ENCODE data around the gene PARP16. TPM values are rescaled to one million over a fixed set of nuclear protein-coding genes. Genes with fewer than 3 reads are reported as not detected.
"Not testable (repeated sequence)": the region's sequence is repeated elsewhere in the genome, so short reads cannot be mapped to it uniquely, and the experiment has no call there.

The PARP16 gene
- total RNA-seq, 1 experiment from 2014 or later: 5.6 TPM

DNA sequence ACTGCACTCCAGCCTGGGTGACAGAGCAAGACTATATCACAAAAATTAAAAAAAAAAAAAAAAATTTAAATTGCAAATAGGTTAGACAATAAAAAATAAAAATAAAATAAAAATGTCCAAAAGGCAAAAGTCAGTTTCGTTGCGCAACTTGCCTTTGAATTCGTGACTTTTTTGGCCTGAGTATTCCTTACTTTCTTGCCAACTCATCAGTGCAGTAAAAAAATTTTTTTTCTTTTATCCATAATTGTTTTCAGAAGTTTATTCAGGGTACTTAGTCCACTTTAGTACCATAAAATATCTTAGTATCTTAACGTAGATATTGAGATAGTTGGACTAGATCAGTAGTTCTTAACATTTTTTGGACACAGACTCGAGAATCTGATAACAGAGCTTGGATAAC lies 53.0 kb downstream of the PARP16 start:
- no peak for DNase-seq (ENCODE audit: low spot score)

DNA sequence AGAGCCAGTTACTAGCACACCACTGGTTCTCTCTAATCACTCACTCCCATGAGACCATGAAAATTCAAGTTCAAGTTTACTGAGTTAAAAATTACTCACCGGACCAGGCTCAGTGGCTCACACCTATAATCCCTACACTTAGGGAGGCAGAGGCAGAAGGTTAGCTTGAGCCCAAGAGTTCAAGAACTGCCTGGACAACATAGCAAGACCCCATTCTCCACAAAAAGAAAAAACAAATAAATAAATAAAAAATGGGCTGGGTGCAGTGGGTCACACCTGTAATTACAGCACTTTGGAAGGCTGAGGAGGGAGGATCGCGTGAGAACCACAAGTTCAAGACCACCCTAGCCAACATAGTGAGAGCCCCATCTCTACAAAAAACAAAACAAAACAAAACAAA lies 54.2 kb downstream of the PARP16 start:
- DNase-seq (ENCODE audit: low spot score): no peak

DNA sequence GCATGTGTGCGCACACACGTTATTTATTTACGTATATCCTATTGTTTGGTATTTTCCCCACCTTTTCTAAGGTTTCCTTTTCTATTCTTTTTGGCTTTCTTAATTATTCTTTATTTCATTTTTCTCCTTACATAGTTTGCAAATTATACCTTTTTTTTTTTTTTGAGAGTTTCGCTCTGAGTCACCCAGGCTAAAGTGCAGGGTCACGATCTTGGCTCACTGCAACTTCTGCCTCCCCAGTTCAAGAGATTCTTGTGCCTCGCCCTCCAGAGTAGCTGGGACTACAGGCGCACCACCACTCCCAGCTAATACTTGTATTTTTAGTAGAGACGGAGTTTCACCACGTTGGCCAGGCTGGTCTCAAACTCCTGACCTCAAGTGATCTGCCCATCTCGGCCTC lies 55.4 kb downstream of the PARP16 start:
- DNase-seq (ENCODE audit: low spot score): no peak

DNA sequence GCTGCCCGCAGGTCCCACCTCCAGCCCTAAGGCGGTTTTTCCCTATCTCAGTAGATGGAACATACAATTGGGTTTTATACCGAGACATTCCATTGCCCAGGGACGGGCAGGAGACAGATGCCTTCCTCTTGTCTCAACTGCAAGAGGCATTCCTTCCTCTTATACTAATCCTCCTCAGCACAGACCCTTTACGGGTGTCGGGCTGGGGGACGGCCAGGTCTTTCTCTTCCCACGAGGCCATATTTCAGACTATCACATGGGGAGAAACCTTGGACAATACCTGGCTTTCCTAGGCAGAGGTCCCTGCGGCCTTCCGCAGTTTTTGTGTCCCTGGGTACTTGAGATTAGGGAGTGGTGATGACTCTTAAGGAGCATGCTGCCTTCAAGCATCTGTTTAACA lies 59.8 kb downstream of the PARP16 start:
- not testable (repeated sequence) for DNase-seq (ENCODE audit: low spot score)

DNA sequence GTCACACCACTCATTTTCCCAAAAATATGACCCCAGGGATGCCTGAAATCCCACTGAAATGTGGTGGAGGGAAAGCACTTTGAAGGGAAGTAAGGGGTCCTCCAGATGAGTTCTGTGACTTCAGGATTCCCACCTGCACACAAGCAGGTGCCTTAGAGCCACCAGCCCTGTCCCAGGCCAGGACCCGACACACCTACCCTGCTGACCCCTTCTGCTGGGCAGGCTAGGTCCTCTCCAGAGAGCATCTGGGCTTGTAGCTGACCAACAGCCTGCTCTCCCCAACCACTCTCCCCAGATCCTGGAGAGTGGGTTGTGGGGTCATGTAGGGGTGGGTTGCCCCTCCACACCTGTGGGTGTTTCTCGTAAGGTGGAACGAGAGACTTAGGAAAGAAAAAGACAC lies 60.5 kb downstream of the PARP16 start:
- DNase-seq (ENCODE audit: low spot score): no peak

DNA sequence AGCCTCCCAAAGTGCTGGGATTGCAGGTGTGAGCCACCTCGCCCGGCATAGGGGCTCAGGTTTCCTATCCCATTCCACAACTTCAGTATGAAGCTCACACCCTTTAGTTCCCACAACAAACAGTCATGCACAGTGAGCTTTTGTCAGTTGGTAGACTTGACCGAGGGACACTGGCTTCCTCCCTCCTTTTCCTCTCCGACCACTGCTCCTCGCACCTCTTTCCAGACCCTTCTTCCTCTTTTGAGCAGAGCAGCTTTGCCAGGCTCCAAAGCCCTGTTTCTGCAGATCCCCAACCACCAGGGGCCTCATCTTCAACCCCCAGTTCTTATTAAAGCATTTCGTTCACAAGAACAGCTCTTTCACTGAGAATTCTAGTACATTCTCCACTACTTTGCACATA lies 62.7 kb downstream of the PARP16 start:
- DNase-seq (ENCODE audit: low spot score): no peak

DNA sequence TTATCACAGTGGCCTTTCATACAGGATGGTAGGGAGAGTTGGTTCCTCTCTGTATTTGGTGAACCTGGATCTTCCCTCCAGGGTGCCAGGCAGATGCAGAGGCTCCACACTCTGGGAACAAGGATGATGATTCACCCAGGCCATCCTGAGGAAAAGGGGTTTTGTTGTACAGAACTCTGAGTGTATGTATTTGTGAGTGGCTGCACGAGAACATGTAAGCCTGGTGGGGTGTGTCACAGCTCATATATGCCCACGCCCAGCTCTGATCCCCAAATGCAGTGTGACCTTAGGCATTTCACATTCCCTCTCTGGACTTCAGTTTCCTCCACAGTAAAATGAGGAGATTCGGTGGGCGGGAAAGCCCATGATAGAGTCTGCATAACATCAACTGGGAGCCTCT lies 63.8 kb downstream of the PARP16 start:
- DNase-seq (ENCODE audit: low spot score): no peak

DNA sequence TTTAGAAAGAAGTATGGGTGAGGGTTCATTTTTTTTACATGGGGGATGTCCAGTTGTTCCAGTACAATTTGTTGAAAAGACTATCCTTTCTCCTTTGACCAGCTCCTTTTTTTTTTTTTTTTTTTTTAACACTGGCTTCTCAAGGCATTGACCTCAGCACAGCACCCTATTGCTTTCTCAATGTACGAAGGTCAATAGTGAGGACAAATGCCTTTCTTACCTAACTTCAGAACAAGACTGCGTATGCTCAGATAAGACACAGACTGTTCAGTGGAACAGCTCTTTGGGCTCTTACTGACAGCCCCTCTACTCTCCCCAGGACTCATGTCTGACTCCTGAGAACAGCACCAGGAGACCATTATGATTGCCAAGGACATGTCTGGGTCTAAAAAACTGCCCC lies 65.0 kb downstream of the PARP16 start:
- DNase-seq (ENCODE audit: low spot score): no peak

DNA sequence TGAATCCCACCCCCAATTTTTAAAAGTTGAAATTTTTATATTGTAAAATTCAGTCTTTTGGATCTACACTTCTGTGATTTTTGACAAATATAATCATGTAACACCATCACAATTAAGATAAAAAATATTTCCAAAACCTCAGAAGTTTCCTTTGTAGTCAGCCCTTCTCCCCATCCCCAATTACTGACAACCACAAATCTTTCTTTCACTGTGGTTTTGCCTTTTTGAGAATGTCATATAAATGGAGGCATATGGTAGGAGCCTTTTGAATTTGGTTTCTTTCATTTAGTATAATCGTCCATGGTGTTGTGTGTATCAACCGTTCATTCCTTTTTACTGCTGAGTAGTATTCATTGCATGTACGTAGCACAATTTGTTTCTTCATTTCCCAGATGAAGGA lies 67.5 kb downstream of the PARP16 start:
- DNase-seq (ENCODE audit: low spot score): no peak

DNA sequence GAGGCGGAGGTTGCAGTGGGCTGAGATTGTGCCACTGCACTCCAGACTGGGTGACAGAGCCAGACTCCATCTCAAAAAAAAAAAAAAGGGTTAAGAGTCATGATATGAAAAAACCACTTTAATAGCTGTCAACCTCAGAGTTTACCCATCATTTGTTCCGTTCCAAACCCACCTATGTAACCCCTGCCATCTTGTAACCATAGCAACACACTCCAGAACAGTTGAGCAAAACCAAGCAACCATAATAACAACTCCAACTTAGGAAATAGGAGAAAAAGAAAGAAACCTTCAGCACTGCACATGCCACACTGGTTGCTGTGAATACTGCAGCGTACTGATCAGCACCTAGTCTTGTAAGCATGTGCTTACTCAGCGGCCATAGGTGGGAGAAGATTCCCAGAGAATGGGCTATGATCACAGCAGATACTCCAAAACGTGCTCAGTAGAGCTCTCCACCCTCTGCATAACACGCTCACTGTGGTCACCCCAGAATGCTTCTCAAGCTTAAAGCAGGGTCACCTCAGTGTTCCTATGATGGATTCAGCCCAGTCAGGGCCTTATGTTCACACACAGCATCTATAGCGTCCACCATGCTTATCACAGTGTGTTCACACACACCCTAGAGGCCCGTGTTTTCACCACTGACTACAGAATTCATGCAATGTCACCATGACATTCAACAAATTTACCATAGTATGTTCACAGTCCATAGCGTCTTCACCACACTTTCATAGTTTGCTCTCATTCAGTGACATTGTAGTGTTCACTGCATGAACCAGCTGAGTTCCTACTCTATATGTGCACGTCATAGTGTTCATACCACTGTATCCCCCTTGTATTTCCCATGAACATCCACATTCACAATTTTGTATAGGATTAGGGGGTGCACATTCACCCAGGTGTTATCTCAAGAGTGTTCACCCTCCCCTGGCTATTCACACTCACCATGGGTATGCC lies 68.9 kb downstream of the PARP16 start:
- DNase-seq (ENCODE audit: low spot score): no peak

DNA sequence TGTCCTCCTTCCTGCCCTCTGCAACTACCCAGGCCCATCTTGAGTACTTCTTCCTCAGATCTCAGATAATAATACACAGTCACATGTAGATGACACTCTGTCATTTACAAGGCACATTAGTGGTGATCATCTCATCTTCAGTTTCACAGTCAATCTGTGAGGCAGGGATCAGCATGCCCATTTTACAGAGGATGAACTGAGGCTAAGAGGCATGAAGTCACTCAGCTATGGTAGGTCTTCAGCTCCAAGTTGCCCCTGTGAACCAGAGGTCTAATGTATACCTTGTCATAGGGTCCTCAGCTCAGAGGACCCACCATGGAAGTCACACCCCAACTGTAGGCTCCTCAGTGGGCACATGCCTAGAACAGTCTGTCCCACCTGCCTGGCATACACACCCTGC lies 71.2 kb downstream of the PARP16 start:
- no peak for DNase-seq (ENCODE audit: low spot score)

DNA sequence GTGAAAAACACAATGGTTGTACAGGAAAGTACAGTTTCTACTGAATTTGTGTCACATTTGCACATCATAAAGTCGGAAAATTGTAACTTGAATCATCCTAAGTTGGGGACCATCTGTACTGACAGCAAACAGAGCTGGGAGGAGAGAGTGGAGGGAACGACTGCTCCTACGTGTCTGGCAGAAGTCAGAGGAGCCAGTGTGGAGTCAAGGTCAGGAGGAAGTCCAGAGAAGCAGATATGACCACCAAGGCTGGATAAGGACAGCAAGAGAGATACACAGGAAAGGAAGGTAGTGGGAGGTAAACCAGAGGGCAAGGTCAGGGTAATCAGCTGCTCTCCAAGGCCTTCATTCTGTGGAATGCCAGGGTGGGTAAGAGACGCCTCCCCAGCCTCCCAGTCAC lies 72.7 kb downstream of the PARP16 start:
- DNase-seq (ENCODE audit: low spot score): no peak

DNA sequence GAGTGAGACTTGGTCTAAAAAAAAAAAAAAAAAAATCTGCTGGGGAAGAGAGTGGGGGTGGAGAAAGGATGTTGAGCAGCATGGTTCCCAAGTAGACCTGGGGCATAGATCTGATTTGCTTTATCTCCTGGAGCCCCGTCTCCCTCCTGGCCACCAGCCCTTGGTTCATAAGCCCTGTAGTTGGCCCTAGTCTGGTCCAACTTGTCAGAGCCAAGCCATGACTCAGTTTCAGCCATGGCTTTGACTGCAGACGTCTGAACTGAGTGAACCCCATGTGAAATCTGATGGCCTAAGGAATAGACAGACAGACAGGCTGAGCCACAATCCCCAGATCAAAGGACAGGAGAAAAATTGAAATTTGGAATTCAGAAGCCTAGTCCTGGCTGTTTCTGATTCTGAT lies 73.4 kb downstream of the PARP16 start:
- no peak for DNase-seq (ENCODE audit: low spot score)

DNA sequence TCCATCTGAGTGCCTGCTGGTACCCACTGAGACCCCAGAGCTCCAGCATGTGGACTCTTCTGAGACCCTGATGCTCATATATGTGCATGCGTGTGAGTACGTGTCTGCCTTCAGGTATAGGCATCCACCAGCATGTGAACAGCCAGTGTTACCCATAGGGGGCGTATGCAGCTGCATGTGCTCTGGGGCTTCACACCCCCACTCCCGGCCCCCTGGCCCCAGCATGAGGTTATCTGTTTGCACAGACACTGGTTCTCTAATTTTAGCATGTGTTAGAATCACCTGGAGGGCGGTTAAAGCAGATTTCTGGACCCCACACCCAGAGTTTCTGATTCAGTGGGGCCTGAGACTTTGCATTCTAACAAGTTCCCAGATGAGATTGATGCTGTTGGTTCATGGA lies 74.6 kb downstream of the PARP16 start:
- no peak for DNase-seq (ENCODE audit: low spot score)

DNA sequence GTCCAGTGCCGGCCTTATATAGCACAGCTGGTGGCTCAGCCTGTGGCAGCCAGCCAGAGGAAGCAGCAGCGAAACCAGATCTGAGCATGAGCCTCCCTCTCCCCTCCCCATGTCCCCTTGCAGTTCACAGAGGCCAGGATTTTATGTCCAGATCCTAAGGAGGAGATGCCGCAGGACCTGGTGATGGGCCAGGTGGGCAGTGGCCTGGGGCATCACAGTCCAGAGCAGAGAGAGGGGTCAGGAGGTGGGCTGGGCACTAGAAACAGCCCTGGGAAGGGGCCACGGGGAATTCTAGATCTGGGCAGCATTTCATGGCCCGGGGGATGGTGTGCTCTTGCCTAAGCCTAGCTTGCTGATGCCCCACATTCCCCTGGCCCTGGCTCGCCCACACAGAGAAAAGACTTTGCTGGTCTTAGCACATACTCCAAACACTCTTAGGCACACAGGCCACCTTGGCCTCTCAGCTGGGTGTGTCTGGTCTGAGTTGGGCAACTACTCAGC lies 75.2 kb downstream of the PARP16 start:
- no peak for DNase-seq (ENCODE audit: low spot score)

DNA sequence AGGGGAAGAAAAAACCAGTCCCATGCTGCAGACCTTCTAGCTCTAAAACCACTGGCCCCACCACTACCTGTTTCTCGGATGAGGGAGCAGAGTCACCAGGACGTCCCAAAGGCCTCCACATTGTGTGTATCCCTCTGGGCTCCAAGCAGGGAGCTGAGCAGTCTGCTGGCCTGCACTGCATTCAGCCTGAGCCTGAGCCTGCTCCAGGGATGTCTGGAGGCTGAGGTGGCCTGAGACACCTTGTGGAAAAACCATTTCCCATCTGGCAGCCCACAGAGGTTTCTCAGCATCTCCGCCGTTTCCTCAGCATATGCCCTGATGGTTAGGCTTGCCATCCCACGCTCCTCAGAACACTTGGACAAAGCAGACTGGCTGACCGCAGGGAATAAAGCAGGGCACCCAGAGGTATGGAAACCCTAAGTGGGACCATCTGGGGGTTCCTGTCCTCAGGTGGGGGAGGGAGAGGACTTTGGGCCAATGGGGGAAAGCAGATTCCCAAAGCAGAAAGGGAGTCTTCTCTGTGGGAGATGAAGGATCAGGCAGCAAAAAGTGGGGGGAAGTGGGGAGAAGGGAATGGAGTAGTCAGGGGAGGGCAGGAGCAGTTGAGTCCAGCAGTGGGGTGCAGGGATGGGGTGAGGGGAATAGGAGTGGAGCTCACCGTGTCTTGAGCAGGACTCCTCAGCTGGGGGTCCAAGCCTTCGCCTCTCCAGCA lies 75.8 kb downstream of the PARP16 start, which contains the start of gene CILP:
CILP (minus strand) TSS at position 704 of the 712 bp plus-strand sequence. CDS start 1,718 bp downstream, outside the sequence.
- no peak for DNase-seq (ENCODE audit: low spot score)

DNA sequence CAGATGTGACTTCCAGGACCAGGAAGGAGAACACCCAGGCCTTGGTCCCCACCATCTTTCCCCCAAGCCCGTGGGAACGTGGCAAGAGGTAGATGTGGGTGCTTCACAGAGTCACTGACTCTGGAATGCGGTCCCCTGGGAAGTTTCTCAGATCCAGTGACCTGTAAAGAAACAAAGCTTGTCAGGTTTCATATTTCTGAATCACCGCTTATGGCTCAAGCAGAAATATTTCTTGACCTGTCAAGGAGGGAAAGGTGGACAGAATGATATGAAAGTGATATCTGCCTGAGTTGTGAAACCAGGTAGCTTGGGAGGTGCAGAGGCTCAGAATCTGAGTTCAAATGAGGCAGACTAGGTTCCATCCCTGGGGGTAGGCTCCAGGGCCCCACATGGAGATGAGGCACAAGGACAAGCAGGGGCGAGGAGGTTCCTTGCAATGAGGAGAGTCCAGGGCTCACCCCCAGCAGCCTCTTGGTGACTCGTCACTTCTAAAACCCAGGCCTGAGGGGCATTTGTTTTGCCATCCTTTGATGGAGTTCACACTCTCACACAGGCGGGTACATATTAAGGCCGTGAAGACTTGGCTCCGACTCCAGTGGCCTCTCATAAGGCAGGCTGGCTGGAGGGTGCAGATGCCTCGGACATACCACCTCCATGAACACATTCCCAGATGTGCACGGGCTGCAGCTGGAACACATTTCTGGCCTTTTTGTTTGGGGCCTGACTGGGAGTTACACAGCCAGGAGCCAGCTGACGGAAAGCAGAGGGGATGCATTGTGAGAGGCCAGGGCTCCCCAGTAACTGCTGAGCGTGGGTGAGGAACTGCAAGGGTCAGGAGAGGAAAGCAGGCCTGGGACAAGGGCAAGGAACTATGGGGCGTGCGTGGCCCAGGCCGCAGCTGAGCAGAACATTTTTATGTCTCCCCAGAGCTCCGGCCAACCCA lies 76.7 kb downstream of the PARP16 start:
- no peak for DNase-seq (ENCODE audit: low spot score)

DNA sequence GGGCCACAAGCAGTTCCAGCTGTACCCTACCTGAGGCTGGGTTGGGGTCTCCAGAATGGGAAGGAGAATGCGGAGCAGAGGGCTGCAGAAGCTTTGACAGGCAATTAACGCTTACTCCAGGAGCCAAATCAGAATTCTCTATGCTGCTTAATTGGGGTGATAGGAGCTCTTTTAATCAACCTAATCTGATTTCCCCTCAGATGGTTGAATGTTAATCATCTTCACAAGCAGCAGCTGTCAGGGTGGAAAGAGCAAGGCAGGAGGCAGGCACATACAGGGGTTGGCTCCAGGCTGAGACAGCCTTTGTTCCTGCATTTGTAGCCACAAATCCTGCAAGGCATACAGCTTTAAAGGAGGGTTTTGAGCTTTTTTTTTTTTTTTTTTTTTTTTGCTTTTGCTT lies 78.0 kb downstream of the PARP16 start:
- DNase-seq (ENCODE audit: low spot score): no peak

Data from A172 (cell line).